HG03045 (cell line): ENCODE results near the gene KLHDC10.
"Not testable (repeated sequence)": the region's sequence is repeated elsewhere in the genome, so short reads cannot be mapped to it uniquely, and the experiment has no call there.

ENCODE experiments used
- ATAC-seq: cut with Tn5 transposase; IDR thresholded peaks from one replicate; pipeline ENCODE4 v1.9.1; 2021; ENCODE audit warnings: mild to moderate bottlenecking, moderate library complexity; ENCODE audit not compliant: unreplicated experiment

KLHDC10 gene

DNA sequence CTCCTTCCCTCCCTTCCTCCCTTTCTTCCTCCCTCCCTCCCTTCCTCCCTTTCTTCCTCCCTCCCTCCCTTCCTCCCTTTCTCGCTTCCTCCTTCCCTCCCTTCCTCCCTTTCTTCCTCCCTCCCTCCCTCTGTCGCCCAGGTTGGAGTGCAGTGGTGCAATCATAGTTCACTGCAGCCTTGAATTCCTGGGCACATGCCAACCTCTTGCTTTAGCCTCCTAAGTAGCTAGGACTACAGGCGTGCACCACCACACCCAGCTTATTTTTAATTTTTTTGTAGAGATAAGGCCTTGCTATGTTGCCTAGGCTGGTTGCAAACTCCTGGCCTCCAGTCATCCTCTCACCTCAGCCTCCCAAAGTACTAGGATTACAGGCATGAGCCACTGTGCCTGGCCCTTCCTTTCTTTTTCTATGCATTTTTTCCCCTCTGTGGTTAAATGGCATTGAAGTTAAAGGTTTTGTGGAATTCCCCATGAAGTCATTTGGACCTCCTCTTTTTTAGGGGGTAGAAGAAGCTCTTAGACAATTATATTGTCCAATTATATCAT lies 9.6 kb downstream of the KLHDC10 start:
- no peak for ATAC-seq

DNA sequence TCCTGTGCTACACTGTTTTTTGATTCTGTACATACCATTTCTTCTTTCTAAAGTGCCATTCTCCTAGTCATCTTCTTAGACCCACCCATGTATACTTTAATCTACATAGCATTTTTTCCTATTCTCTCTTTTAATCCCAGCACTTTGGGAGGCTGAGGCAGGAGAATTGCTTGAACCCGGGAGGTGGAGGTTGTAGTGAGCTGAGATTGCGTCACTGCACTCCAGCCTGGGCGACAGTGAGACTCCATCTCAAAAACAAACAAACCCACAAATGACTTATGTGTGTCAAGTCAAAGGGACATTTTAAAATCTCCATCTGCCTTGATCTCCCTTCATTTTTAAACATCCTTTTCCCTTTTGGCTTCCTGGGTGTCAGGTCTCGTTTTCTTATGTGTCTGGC lies 13.2 kb downstream of the KLHDC10 start:
- not testable (repeated sequence) for ATAC-seq

GRCh38 chr7:130084037-130084875 lies 13.9 kb downstream of the KLHDC10 start:
- no peak for ATAC-seq

- ATAC-seq = not testable (repeated sequence)
Measured at GRCh38 chr7:130085235-130085634, 14.9 kb downstream of the KLHDC10 start.

DNA sequence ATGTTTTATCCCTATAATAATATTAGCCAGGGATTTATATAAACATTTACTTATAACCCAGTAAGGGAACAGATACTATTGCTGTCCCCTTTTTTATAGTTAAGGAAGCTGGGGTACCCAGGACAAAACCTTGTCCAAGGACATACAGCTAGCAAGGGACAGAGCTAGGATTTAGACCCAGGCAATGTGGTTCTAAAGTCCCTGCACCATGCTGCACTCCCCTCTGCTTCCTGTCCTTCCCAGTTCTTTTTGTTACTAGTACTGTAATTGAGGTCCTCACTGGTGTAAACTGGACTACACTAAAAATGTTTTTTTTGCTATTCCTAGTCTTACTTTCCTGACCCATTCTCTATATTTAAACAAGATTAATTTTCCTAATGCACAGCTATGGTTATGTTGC lies 16.6 kb downstream of the KLHDC10 start:
- no peak for ATAC-seq

DNA sequence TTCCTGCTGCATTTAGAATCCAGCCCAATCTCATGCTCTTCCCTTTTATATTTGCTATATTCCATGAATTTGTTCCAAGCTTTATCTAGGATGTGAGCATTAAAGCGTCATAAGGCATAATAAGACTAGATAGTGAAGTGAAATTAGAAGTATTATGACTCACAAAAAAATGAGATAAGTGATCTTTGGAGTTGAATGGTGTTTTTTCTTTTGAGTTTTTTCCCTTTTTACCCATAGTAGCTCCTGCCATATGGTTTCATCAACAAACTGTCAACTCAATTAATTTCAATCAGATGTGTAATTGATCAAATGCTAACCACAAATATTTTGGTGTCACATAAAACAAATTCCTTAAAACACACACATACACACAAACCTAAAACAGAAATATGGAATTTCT lies 17.0 kb downstream of the KLHDC10 start:
- no peak for ATAC-seq

GRCh38 chr7:130090745-130091532 lies 20.6 kb downstream of the KLHDC10 start:
- ATAC-seq = peak; percentile 56

DNA sequence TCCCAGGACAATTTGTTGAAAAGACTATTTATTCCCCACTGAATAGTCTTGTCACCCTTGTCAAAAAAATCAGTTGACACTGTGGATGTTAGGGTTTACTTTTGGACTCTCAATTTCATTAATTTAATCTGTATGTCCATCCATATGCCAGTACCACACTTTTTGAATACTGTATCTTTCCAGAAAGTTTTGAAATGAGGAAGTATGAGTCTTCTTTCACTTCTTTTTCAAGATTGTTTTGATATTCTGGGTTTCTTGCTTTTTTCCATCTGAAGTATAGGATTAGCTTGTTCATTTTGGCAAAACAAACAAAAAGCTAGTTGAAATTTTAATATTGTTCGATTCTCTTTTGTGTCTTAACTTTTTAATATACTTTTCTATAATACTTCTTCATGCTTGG lies 21.7 kb downstream of the KLHDC10 start:
- no peak for ATAC-seq

DNA sequence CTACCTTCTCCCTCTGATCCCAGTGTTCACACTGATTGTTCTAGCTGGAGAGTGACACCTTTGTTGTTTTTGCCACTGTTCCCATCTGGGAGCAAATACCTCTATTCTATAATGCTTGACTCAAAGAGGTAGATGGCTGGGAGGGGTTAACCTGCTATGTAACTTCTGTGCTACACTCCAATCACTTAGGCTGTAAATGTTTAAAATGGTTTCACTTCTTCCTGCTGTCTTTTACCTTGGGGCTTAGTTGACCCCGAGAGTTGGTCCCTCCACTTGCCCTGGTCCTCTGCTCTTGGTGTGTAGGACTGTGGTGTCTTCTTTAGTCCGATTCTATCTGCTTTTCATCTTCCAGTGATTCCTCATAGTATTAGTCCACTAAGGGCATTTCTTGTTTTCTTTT lies 22.3 kb downstream of the KLHDC10 start:
- no peak for ATAC-seq

DNA sequence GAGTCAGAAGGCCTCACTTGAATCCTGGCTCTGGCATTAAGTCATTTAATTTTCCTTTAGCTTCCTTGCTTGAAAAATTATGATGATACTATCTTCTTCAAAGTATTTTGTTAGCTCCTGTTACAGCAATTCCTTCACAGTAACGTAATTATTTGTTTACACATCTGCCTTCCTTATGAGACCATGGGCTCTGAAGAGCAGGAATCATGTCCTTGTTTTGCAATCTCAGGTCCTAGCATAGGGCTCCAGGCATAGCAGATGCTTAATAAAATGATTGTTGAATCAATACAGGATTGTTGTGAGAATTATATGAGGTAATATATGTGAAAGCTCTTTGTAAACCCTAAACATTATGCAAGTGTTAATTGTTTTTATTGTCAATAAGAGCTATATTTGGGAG lies 25.5 kb downstream of the KLHDC10 start:
- ATAC-seq = no peak

GRCh38 chr7:130096243-130096827 lies 26.0 kb downstream of the KLHDC10 start:
- no peak for ATAC-seq

- no peak for ATAC-seq
Measured at GRCh38 chr7:130099331-130099730, 29.0 kb downstream of the KLHDC10 start.

DNA sequence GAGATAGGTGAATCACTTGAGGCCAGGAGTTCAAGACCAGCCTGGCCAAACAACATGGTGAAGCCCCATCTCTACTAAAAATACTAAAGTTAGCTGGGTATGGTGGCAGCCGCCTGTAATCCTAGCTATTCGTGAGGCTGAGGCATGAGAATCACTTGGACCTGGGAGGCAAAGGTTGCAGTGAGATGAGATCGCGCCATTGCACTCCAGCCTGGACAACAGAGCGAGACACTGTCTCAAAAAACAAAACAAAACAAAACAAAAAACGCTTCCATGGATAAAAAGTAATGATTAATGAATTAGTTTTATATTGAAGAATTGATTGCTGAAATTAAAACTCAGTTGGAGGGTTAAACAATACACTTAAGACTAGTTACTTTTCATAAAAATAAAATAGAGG lies 32.3 kb downstream of the KLHDC10 start:
- no peak for ATAC-seq

- ATAC-seq = no peak
Measured at GRCh38 chr7:130107949-130108674, 37.8 kb downstream of the KLHDC10 start.

DNA sequence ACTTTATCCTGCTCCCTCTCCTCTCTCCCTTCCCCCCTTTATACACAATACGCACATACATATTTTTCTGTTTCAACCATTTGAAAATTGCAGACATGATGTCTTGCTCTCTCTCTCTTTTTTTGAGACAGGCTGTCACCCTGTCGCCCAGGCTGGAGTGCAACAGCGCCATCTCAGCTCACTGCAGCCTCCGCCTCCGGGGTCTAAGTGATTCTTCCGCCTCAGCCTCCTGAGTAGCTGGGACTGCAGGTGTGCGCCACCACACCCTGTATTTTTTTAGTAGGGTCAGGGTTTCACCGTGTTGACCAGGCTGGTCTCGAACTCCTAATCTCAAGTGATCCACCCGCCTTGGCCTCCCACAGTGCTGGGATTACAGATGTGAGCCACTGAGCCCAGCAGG lies 38.5 kb downstream of the KLHDC10 start:
- no peak for ATAC-seq

DNA sequence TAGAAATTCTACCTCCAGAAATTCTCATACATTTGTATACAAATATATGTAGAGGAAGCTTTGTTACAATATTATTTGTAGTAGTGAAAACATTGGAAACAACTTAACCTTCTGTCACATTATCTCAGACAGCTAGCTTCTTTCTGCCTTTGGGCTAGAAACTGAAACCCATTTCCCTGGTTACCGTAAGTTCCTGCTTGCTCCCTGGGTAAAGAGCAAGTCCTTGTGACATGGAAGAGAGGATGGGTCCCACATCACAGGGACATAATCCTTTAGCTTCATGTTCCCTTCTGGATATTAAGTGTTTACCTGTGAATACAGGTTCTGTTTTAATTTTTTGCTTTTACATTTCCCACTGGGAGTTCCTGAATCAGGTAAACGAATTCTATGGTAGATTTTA lies 41.8 kb downstream of the KLHDC10 start:
- no peak for ATAC-seq

DNA sequence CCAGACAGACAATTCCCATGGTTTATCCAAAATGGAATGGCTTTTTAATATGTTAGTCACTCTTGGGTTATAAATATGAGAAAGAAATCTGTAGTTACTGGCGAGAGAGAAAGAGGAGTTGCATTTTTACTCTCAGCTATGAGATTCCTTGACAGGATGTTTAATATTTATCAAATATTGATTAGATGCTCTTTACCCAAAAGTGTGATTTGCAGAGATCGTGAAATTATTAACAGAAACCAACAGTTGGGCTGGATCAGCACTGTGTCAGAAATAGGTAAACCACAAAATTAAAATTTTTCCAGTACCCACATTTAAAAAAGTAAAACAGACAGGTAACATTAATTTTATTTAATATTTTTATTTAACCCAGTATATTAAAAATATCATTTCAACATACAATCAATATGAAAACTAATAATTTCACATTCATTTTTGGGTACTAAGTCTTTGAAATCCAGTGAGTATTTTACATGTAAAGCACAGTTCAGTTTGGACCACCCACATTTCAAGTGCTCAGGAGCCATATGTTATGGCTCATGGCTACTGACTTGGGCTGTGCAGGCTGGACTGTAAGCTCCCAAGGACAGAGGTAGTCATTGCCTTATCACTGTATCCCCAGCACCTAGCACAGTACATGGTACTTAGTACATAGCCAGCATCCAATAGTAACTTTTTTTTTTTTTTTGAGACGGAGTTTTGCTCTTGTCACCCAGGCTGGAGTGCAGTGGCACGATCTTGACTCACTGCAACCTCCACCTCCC lies 42.5 kb downstream of the KLHDC10 start:
- no peak for ATAC-seq

DNA sequence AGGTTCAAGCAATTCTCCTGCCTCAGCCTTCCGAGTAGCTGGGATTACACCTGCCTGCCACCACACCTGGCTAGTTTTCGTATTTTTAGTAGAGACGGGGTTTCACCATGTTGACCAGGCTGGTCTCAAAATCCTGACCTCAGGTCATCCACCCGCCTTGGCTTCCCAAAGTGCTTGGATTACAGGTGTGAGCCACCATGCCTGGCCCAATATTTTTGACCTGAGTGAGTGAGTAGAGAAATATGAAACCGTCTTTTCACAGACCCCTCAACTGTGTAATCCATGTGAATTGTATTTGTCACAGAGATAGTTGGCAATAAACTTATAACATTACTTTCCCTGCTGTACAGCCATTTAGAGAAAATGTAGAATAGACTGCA lies 43.1 kb downstream of the KLHDC10 start:
- ATAC-seq = not testable (repeated sequence)

GRCh38 chr7:130113887-130114286 lies 43.6 kb downstream of the KLHDC10 start:
- ATAC-seq = no peak

DNA sequence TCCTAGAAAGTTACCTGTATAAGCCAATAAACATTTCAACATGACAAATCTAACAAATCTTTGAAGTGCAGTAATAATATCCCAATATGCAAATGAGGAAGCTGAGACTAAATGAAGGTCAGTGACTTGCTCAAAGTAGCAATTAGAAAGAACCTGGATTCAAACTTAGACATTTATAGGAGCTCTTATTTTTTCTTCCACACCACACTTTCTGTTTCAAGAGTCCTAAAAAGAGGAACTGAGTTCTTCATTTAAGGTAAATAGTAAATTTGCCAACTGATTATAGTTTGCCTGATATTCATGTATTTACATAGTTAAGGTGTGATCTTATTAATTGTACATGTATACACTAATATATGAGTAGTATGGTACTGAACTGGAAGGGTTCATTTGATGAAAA lies 44.0 kb downstream of the KLHDC10 start:
- ATAC-seq = no peak
